22Rv1 (cell line): ENCODE results near the gene C1QL3.

Source experiments
- H3K27ac ChIP-seq: fragments of 450-650 bp; 2 replicates; pipeline ENCODE4 v1.5.1; 2017
- ZFX ChIP-seq: fragments of 450-650 bp; IDR thresholded peaks from 2 replicates; pipeline ENCODE4 v1.6.1; 2017; ENCODE audit warnings: antibody characterized with exemption, borderline replicate concordance
- TF ChIP-seq, protein P1 (sequence below): fragments of 450-650 bp; IDR thresholded peaks from 2 replicates; pipeline ENCODE4 v1.5.1; 2017; ENCODE audit warnings: mild to moderate bottlenecking

The C1QL3 gene

GRCh38 chr10:16545116-16545736, 23.5 kb upstream of the C1QL3 start:
- no peak overlapping the region for H3K27ac ChIP-seq
- TF ChIP-seq, protein P1, sequence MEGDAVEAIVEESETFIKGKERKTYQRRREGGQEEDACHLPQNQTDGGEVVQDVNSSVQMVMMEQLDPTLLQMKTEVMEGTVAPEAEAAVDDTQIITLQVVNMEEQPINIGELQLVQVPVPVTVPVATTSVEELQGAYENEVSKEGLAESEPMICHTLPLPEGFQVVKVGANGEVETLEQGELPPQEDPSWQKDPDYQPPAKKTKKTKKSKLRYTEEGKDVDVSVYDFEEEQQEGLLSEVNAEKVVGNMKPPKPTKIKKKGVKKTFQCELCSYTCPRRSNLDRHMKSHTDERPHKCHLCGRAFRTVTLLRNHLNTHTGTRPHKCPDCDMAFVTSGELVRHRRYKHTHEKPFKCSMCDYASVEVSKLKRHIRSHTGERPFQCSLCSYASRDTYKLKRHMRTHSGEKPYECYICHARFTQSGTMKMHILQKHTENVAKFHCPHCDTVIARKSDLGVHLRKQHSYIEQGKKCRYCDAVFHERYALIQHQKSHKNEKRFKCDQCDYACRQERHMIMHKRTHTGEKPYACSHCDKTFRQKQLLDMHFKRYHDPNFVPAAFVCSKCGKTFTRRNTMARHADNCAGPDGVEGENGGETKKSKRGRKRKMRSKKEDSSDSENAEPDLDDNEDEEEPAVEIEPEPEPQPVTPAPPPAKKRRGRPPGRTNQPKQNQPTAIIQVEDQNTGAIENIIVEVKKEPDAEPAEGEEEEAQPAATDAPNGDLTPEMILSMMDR = peak; percentile 81
- TF ChIP-seq ZFX = no peak

DNA sequence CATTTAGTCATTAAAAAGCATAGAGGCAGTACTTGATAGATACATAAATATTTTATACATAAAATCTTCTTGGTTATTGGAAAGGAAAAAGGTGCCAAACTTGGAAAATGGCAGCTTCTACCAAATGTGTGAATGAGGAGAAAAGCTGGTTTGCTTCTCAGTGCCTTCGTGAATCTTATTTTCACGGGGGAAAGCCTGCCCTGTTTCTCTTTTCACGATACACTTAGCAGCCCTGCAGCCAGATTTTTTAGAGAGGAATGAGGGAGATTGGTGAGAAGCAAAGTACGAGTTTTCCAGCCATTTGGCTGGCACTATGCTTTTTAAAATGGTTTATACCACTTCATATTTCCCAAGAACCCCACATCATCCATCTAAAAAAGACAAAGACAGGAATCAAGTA, 22.9 kb upstream of the C1QL3 start:
- peak overlapping the region; percentile 45; the same call in 1 of the 2 replicates for H3K27ac ChIP-seq
- TF ChIP-seq ZFX = no peak
- TF ChIP-seq, protein P1 = no peak

DNA sequence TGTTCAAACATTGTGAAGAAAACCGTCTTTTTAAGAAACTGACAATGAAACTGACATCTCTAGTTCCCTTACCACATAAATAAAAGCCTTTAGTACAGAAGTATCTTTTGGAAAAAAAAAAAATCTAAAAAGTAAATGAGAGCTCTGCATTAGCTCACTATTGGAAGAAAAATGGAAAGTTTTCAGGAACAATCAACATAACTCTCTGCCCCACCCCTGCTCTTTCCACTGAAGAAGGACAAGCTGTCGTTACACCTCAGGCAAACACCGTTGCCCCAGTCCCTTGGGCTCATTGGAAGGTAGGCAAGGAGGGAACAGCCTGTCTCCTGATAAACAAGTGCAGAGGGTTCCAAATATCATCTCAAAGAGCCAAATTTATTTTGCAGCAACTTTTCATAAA, 22.4 kb upstream of the C1QL3 start:
- peak overlapping the region; percentile 45; the same call in 1 of the 2 replicates for H3K27ac ChIP-seq
- TF ChIP-seq ZFX = no peak
- TF ChIP-seq, protein P1 = no peak

DNA sequence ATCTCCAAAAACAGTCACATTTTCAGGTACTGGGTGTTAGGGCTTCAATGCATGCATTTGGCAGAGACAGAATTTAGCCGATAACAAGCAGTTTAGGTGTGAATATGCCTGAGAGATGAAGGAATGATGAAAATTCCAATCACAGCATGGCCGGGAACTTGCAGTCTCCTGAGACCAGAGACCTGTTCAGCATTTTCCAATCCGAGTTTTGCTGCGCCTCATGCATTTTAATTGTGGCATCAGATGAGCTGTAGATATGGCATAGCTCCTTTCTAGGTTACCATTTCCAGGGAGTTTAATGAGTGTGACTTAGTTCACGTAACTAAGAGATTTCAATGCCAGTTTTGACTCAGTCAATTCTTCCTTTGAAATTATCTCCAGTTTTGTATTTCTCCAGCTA, 14.5 kb upstream of the C1QL3 start:
- H3K27ac ChIP-seq = no peak overlapping the region
- TF ChIP-seq, protein P1 = no peak
- no peak for TF ChIP-seq ZFX

DNA sequence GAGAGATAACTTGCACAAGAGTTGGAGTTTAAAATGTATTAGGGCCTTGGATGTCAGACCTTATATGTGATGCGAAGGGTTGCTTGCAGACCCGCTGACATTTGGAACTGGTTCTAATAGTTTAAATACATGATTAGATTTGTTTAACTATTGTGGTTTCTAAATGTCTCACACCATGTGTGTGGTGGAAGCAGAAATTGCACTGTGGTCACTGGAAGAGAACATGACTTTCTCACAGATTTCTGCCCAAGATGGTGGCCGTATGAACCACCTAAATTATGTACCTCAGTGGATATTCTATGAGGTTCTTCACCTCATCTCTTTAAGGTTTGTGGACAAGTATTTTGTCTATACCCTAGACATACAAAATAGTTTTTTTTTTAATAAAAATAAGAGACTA, 8.2 kb upstream of the C1QL3 start:
- TF ChIP-seq, protein P1 = no peak
- TF ChIP-seq ZFX = no peak
- H3K27ac ChIP-seq = no peak overlapping the region

GRCh38 chr10:16527452-16527851, 5.8 kb upstream of the C1QL3 start:
- TF ChIP-seq, protein P1 = no peak
- no peak for TF ChIP-seq ZFX
- no peak overlapping the region for H3K27ac ChIP-seq

- no peak for TF ChIP-seq ZFX
- TF ChIP-seq, protein P1 = peak; percentile 19; the same call in 1 of the 2 replicates
- no peak overlapping the region for H3K27ac ChIP-seq
These were observed 779 bp downstream of the C1QL3 start for GRCh38 chr10:16520900-16521299.
